Gastrocnemius medialis (tissue), 4 donors: Measurements from ENCODE around the gene CFDP1. TPM values are rescaled to one million over a fixed set of nuclear protein-coding genes. Genes with fewer than 3 reads are reported as not detected.

Experiments used
- ATAC-seq, 2 donors: fragments of 150-250 bp; one replicate each; pipeline ENCODE4 v1.9.1; 2016
- DNase-seq, 2 donors: peaks; one replicate each; pipeline ENCODE4 v3.0.0-alpha.2; 2019
- H3K27ac ChIP-seq, 4 donors: fragments of 200-600 bp; sonication (generic); 1 replicate in 1 of 4; 2 replicates in 3 of 4; pipeline ENCODE4 v1.5.1; 2016 to 2018; ENCODE audit warnings: mild to moderate bottlenecking in 2 of 4, moderate library complexity in 1 of 4
- H3K27me3 ChIP-seq, 3 donors: fragments of 200-600 bp; sonication (generic) in 2 of 3; 1 replicate in 1 of 3; 2 replicates in 2 of 3; pipeline versions ENCODE4 v1.5.1 to v1.6.0; 2016 to 2019; ENCODE audit warnings: mild to moderate bottlenecking in 1 of 3, moderate library complexity in 1 of 3
- H3K36me3 ChIP-seq, 2 donors: fragments of 200-600 bp; sonication (generic) in 1 of 2; one replicate each; pipeline ENCODE4 v1.5.1; 2017 to 2018
- H3K4me1 ChIP-seq, 2 donors: fragments of 200-600 bp; sonication (generic) in 1 of 2; one replicate each; pipeline ENCODE4 v1.5.1; 2016 to 2017; ENCODE audit warnings: mild to moderate bottlenecking in 2 of 2
- H3K4me3 ChIP-seq, 4 donors: fragments of 200-600 bp; sonication (generic) in 3 of 4; 1 replicate in 1 of 4; 2 replicates in 3 of 4; pipeline ENCODE4 v1.5.1; 2016 to 2019; ENCODE audit warnings: mild to moderate bottlenecking in 2 of 4
- H3K9me3 ChIP-seq, 3 donors: fragments of 200-600 bp; sonication (generic) in 2 of 3; 1 replicate in 1 of 3; 2 replicates in 2 of 3; pipeline ENCODE4 v1.5.1; 2016 to 2019
- CTCF ChIP-seq, 5 experiments: fragments of 450-650 bp in 3 of 5; fragments of 200-600 bp in 2 of 5; sonication (generic) in 2 of 5; IDR thresholded peaks in 4 of 5; conservative IDR thresholded peaks in 1 of 5; 1 replicate in 4 of 5; 2 replicates in 1 of 5; pipeline ENCODE4 v1.5.1; 2016 to 2019; ENCODE audit warnings: antibody characterized with exemption in 5 of 5, mild to moderate bottlenecking in 3 of 5, moderate library complexity in 3 of 5
- POLR2A ChIP-seq, 2 donors: fragments of 450-650 bp; IDR thresholded peaks; one replicate each; pipeline ENCODE4 v1.6.1; 2017; ENCODE audit warnings: antibody characterized with exemption in 2 of 2, mild to moderate bottlenecking in 2 of 2, moderate library complexity in 2 of 2
- in situ Hi-C, 4 donors: fragments of 200-750 bp; cut with MboI; loops; one replicate each; pipeline versions ENCODE4 v1.15.0 to v1.8.0; 2017; ENCODE audit warnings: low sequenced_read_pairs in 4 of 4
- intact Hi-C: fragments of 100-400 bp; cut with DNase I; formaldehyde crosslinking; loops from one replicate; pipeline ENCODE4 v1.15.1; 2023; ENCODE audit warnings: low total_unique reads
- total RNA-seq, 4 donors: library from RNA; depleted of rRNA; stranded (reverse); fragments of >200 nt; gene quantifications; one replicate each; pipeline versions ENCODE4 v1.1.0 to v1.2.3, GENCODE V29; 2016

CFDP1 gene
- total RNA-seq, 4 donors from 2014 or later: 20.4 to 28.6 (median 24.2) TPM

DNA sequence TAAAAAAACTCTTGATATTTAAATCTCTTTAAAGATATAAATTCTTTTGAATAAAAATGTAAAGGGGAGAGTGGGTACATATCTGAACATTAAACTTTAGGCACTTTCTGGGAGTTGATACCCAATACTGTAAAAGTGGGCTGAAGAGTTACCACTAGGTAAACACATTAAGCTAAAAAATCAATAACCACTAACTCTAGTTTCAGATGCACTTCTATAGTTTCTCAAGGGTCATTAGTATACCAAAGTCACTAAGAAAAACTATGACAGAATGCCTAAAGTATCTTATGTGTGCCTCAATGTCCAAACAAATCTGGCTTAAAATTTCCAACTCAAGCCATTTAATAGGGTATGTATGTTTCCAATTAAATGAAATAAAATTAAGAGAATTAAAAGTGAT is 13.1 kb upstream of the CFDP1 start:
- TF ChIP-seq CTCF (IDR thresholded peaks at IDR 0.05 in 4 of 5, conservative IDR thresholded peaks at IDR 0.05 in 1 of 5): no peak
- TF ChIP-seq POLR2A (IDR thresholded peaks at IDR 0.05): no peak
- Histone ChIP-seq H3K4me1 (no peaks in the 10 kb centered on the region), H3K36me3 (peaks cover 0 to 16% of the 10 kb centered on the region in 2 donors), H3K4me3 (no peak overlapping the region), H3K9me3 (no peaks in the 10 kb centered on the region), H3K27me3 (no peaks in the 10 kb centered on the region), H3K27ac (no peak overlapping the region)
- ATAC-seq: no peak
- intact Hi-C loops: no loop called here
- DNase-seq: no peak
- in situ Hi-C loops: no loop called here

DNA sequence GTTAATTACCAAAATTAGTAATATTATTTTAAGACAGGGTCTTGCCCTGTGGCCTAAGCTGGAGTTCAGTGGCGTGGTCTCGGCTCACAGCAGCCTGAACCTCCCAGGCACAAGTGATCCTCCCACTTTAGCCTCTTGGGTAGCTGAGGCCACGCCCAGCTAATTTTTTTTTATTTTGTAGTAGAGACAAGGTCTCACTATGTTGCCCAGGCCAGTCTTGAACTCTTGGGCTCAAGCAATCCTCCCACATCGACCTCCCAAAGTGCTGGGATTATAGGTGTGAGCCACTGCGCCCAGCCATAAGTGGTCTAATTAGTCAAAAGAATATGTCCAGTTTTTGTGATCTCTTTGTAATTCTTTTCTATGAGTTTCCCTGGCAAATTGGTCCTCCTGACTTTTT is 12.0 kb upstream of the CFDP1 start:
- in situ Hi-C loops: no loop called here
- Histone ChIP-seq H3K9me3 (no peaks in the 10 kb centered on the region), H3K27ac (no peak overlapping the region), H3K4me3 (no peak overlapping the region), H3K27me3 (no peaks in the 10 kb centered on the region), H3K36me3 (peaks cover 0 to 9% of the 10 kb centered on the region in 2 donors), H3K4me1 (no peaks in the 10 kb centered on the region)
- no peak for ATAC-seq
- no peak for TF ChIP-seq CTCF (IDR thresholded peaks at IDR 0.05 in 4 of 5, conservative IDR thresholded peaks at IDR 0.05 in 1 of 5)
- no peak for TF ChIP-seq POLR2A (IDR thresholded peaks at IDR 0.05)
- intact Hi-C loops: no loop called here
- no peak for DNase-seq

- Histone ChIP-seq H3K36me3 (no peaks in the 10 kb centered on the region), H3K27me3 (no peaks in the 10 kb centered on the region), H3K4me3 (no peak overlapping the region), H3K9me3 (no peaks in the 10 kb centered on the region), H3K4me1 (no peaks in the 10 kb centered on the region), H3K27ac (no peak overlapping the region)
- in situ Hi-C loops: no loop called here
- no peak for DNase-seq
- ATAC-seq: no peak
- intact Hi-C loops: no loop called here
- TF ChIP-seq POLR2A (IDR thresholded peaks at IDR 0.05) (no peak), CTCF (IDR thresholded peaks at IDR 0.05 in 4 of 5, conservative IDR thresholded peaks at IDR 0.05 in 1 of 5) (no peak)
Observed at GRCh38 chr16:75443298-75443697, 10.0 kb upstream of the CFDP1 start.

GRCh38 chr16:75433732-75434413 is 570 bp upstream of the CFDP1 start:
- TF ChIP-seq POLR2A (IDR thresholded peaks at IDR 0.05) (no peak), CTCF (IDR thresholded peaks at IDR 0.05 in 4 of 5, conservative IDR thresholded peaks at IDR 0.05 in 1 of 5) (no peak)
- in situ Hi-C loops (no loop called here), intact Hi-C loops (loop anchor here (1.0 kb wide), 4 partner anchors 30 to 449 kb away; partner anchors contain the start of genes TMEM170A, WDR59 and ZFP1)
- ATAC-seq: peak; percentile 82 to 90
- Histone ChIP-seq H3K27ac (peak overlapping the region; percentile 80 to 99 (median 96)), H3K27me3 (no peaks in the 10 kb centered on the region), H3K9me3 (no peaks in the 10 kb centered on the region), H3K4me1 (peaks cover 15 to 17% of the 10 kb centered on the region in 2 donors), H3K4me3 (peak overlapping the region; percentile 88 to 100 (median 95)), H3K36me3 (no peaks in the 10 kb centered on the region)
- DNase-seq: peak; percentile 59 to 74
